GM12872 (cell line): ENCODE data around the gene MAPKAPK2.

Experiments used
- CTCF ChIP-seq: IDR thresholded peaks from 3 replicates; pipeline ENCODE4 v1.5.1; 2011; ENCODE audit warnings: low read depth, mild to moderate bottlenecking, low read length, moderate library complexity; ENCODE audit not compliant: insufficient read depth

The MAPKAPK2 gene

GRCh38 chr1:206706806-206707366 lies 22.2 kb downstream of the MAPKAPK2 start:
- TF ChIP-seq CTCF: no peak

- no peak for TF ChIP-seq CTCF
Observed at GRCh38 chr1:206708058-206708457, 23.4 kb downstream of the MAPKAPK2 start.

DNA sequence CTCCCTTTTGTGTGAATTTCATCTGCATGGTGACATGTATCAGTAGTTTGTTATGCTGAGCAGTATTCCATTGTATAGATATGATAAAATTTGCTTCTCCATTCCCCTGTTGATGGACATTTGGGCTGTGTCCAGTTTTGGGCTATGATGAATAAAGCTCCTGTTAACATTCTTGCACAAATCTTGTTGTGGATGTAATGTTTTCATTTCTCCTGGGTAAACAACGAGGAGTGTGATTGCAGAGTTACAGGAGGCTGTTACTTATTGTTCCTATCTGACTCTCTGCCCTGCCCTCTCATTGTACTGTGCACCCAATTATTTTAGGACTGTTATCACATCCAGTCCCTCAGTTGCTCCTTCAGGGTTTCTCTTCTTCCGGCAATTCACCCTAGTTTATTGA lies 24.2 kb downstream of the MAPKAPK2 start:
- TF ChIP-seq CTCF: no peak

GRCh38 chr1:206709322-206709721 lies 24.6 kb downstream of the MAPKAPK2 start:
- TF ChIP-seq CTCF: no peak

GRCh38 chr1:206709772-206710459 lies 25.2 kb downstream of the MAPKAPK2 start:
- no peak for TF ChIP-seq CTCF

DNA sequence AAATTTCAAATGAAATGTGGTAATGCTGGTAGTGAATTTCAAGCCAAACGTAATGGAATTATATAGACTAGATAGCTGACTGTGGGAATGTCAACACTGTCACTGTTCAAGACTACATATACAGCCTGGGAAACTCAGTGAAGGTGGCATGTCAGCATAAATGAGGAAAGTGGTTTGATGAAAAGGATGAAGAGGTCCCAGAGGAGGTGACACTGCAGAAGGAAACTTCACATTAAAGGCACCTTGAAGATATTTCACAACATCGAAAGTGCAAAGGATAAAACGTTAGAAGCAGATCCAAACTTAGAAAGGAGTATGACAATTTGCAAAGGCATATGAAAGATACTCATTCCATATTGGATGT lies 25.7 kb downstream of the MAPKAPK2 start:
- no peak for TF ChIP-seq CTCF

DNA sequence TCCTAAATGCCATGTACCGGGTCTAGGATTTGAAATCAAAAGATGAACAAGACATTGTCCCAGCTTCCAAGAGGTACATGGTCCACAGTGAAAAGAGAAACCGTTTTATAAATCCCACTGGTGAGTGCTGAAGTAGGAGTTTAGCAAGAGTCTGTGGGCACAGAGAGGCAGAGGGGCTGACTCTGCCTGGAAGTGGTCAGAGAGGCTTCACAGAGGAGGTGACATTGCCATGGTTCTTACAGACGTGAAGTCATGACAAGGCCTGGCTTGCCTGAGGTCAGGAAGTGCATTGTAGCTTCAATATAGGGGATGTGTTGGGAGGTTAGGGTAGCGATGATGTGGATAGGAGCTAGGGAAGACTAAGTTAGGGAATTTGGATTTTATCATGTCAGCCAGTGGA lies 28.4 kb downstream of the MAPKAPK2 start:
- no peak for TF ChIP-seq CTCF

- no peak for TF ChIP-seq CTCF
Observed at GRCh38 chr1:206713910-206714312, 29.2 kb downstream of the MAPKAPK2 start.
